ENCODE data around the gene ELAC2.

DNA sequence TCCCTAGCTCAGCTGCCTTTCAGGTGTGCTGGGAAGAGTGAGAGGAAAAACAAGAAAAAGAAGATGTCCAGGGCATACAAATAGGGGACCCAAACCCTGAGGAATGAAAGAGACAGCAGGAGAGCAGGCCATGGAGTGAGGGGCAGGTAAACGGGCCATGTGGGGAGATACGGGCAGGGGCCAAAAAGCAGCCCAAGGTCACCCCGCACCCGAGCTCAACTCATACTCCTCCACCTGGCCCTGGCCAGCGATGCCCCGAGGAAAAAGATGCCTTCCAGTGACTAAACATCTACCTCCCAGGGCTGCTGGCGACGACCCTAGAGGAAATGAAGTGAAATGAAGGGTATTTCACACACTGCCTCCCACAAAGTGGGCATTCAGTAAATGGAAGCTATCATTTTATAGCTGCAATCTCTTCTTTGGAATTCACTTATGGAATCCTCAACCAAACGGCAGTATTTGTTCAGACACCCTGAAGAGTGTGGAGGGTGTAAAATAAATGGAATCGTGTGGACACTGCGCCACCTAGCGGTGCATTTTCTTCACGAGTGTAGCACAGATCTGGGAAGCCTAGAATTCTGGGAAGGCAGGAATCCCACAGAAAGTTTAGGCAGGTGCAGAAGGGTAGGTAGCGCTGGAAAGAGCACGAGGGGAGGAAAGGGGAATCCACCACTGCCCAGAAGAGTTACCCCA is 14.9 kb downstream of the ELAC2 start:
- TF ChIP-seq, protein P1, sequence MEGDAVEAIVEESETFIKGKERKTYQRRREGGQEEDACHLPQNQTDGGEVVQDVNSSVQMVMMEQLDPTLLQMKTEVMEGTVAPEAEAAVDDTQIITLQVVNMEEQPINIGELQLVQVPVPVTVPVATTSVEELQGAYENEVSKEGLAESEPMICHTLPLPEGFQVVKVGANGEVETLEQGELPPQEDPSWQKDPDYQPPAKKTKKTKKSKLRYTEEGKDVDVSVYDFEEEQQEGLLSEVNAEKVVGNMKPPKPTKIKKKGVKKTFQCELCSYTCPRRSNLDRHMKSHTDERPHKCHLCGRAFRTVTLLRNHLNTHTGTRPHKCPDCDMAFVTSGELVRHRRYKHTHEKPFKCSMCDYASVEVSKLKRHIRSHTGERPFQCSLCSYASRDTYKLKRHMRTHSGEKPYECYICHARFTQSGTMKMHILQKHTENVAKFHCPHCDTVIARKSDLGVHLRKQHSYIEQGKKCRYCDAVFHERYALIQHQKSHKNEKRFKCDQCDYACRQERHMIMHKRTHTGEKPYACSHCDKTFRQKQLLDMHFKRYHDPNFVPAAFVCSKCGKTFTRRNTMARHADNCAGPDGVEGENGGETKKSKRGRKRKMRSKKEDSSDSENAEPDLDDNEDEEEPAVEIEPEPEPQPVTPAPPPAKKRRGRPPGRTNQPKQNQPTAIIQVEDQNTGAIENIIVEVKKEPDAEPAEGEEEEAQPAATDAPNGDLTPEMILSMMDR (IDR thresholded peaks at IDR 0.05) = peak; percentile 68 to 87 (median 80)
- TF ChIP-seq POLR2A (IDR thresholded peaks at IDR 0.05) = no peak
